Body of pancreas (tissue), 4 donors: ENCODE results near the gene EIF2B5. TPM values are rescaled to one million over a fixed set of nuclear protein-coding genes. Genes with fewer than 3 reads are reported as not detected.

ENCODE experiments used
- ATAC-seq: fragments of 150-250 bp; one replicate; pipeline ENCODE4 v1.9.1; 2016
- DNase-seq, 4 donors: peaks; one replicate each; pipeline ENCODE4 v3.0.0-alpha.2; 2019
- H3K27ac ChIP-seq, 4 donors: fragments of 200-600 bp; sonication (generic); 1 replicate in 3 of 4; 2 replicates in 1 of 4; pipeline versions ENCODE4 v1.5.1 to v1.6.1; 2016 to 2019; ENCODE audit warnings: mild to moderate bottlenecking in 1 of 4, mixed read lengths in 1 of 4, moderate library complexity in 1 of 4
- H3K27me3 ChIP-seq, 2 donors: fragments of 200-600 bp; sonication (generic); one replicate each; pipeline ENCODE4 v1.6.0; 2016; ENCODE audit warnings: mild to moderate bottlenecking in 1 of 2
- H3K36me3 ChIP-seq, 2 donors: fragments of 200-600 bp; sonication (generic); replicated peaks in 1 of 2; 2 replicates each; pipeline ENCODE4 v1.5.1; 2016; ENCODE audit warnings: low read depth in 2 of 2; ENCODE audit not compliant: insufficient read depth in 1 of 2
- H3K4me1 ChIP-seq: fragments of 200-600 bp; sonication (generic); one replicate; pipeline ENCODE4 v1.6.0; 2016
- H3K4me3 ChIP-seq, 2 donors: fragments of 200-600 bp; sonication (generic); 1 replicate in 1 of 2; 2 replicates in 1 of 2; pipeline ENCODE4 v1.5.1; 2016 to 2019
- H3K9me3 ChIP-seq, 3 donors: fragments of 200-600 bp; sonication (generic); 1 replicate in 2 of 3; 2 replicates in 1 of 3; pipeline ENCODE4 v1.5.1; 2016
- POLR2A ChIP-seq, 3 donors: fragments of 450-650 bp; IDR thresholded peaks; one replicate each; pipeline ENCODE4 v1.6.1; 2016; ENCODE audit warnings: antibody characterized with exemption in 3 of 3, mild to moderate bottlenecking in 2 of 3
- WGBS, 2 donors: methylation state at CpG; one replicate each; pipeline ENCODE4 v1.1.5; 2017; 5-methylcytosine and 5-hydroxymethylcytosine counted together
- intact Hi-C: fragments of 100-400 bp; cut with DNase I; formaldehyde crosslinking; loops from one replicate; pipeline ENCODE4 v1.15.1; 2023
- small RNA-seq: library from RNA; depleted of rRNA; stranded (forward); fragments of <200 nt; gene quantifications from one replicate; pipeline ENCODE3, GENCODE V24; 2016
- total RNA-seq, 2 donors: library from RNA; depleted of rRNA; stranded (reverse); fragments of >200 nt; gene quantifications; one replicate each; pipeline ENCODE4 v1.1.0, GENCODE V29; 2016
- TF ChIP-seq, protein P1 (sequence below), 7 experiments: fragments of 450-650 bp in 4 of 7; fragments of 200-600 bp in 3 of 7; sonication (generic) in 3 of 7; IDR thresholded peaks; one replicate each; pipeline ENCODE4 v1.5.1; 2016 to 2019; ENCODE audit warnings: antibody characterized with exemption in 7 of 7

Gene EIF2B5
- total RNA-seq, 2 donors from 2014 or later = 9.9 to 21.8 TPM

- DNase-seq = no peak
- intact Hi-C loops = no loop called here
Observed at GRCh38 chr3:184188080-184188479, 52.9 kb downstream of the EIF2B5 start.

DNA sequence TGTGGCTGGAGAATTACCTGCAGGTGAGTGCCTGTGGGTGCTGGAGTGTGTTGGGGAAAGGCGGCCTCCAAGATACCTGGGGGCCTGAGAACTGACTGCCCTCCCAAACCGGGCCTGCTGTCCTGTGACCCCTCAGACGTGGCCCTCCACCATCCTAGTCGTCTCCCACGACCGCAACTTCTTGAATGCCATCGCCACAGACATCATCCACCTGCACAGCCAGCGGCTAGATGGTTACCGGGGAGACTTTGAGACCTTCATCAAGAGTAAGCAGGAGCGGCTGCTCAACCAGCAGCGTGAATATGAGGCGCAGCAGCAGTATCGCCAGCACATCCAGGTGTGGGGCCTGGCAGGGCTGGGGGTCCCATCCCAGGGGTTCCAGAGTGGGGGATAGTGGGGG is 54.3 kb downstream of the EIF2B5 start:
- no peak for ATAC-seq
- intact Hi-C loops = no loop called here
- no peak overlapping the region for H3K27ac ChIP-seq
- no peak for DNase-seq
- no peaks in the 10 kb centered on the region for H3K27me3 ChIP-seq
- H3K36me3 ChIP-seq = peaks cover 24 to 41% of the 10 kb centered on the region in 2 donors
- TF ChIP-seq, protein P1, sequence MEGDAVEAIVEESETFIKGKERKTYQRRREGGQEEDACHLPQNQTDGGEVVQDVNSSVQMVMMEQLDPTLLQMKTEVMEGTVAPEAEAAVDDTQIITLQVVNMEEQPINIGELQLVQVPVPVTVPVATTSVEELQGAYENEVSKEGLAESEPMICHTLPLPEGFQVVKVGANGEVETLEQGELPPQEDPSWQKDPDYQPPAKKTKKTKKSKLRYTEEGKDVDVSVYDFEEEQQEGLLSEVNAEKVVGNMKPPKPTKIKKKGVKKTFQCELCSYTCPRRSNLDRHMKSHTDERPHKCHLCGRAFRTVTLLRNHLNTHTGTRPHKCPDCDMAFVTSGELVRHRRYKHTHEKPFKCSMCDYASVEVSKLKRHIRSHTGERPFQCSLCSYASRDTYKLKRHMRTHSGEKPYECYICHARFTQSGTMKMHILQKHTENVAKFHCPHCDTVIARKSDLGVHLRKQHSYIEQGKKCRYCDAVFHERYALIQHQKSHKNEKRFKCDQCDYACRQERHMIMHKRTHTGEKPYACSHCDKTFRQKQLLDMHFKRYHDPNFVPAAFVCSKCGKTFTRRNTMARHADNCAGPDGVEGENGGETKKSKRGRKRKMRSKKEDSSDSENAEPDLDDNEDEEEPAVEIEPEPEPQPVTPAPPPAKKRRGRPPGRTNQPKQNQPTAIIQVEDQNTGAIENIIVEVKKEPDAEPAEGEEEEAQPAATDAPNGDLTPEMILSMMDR (IDR thresholded peaks at IDR 0.05) = no peak
- TF ChIP-seq POLR2A (IDR thresholded peaks at IDR 0.05) = no peak
- 87 to 89% methylated on average over 12 to 13 of the region's 13 CpGs for WGBS, 2 donors
- peaks cover 21% of the 10 kb centered on the region for H3K4me1 ChIP-seq
- H3K4me3 ChIP-seq = no peak overlapping the region
- H3K9me3 ChIP-seq = no peaks in the 10 kb centered on the region

More at GRCh38 chr3:184188080-184188479, 52.9 kb downstream of the EIF2B5 start:
- Histone ChIP-seq H3K27ac (no peak overlapping the region), H3K36me3 (peaks cover 20 to 34% of the 10 kb centered on the region in 2 donors), H3K4me3 (no peak overlapping the region), H3K4me1 (peaks cover 21% of the 10 kb centered on the region), H3K27me3 (no peaks in the 10 kb centered on the region), H3K9me3 (no peaks in the 10 kb centered on the region)
- no peak for ATAC-seq
- WGBS, 2 donors = 84 to 88% methylated on average over 17 of the region's 17 CpGs
- TF ChIP-seq POLR2A (IDR thresholded peaks at IDR 0.05) = no peak
- TF ChIP-seq, protein P1 (IDR thresholded peaks at IDR 0.05) = no peak

- no peaks in the 10 kb centered on the region for H3K27me3 ChIP-seq
- H3K9me3 ChIP-seq = no peaks in the 10 kb centered on the region
- H3K27ac ChIP-seq = no peak overlapping the region
- peaks cover 7% of the 10 kb centered on the region for H3K4me1 ChIP-seq
- H3K36me3 ChIP-seq = peaks cover 24 to 44% of the 10 kb centered on the region in 2 donors
- no peak overlapping the region for H3K4me3 ChIP-seq
- TF ChIP-seq POLR2A (IDR thresholded peaks at IDR 0.05) = no peak
- TF ChIP-seq, protein P1 (IDR thresholded peaks at IDR 0.05) = no peak
- 90 to 93% methylated on average over 10 of the region's 10 CpGs for WGBS, 2 donors
- no peak for DNase-seq
- ATAC-seq = no peak
- intact Hi-C loops = no loop called here
Observed at GRCh38 chr3:184192889-184193288, 57.7 kb downstream of the EIF2B5 start.

- Histone ChIP-seq H3K27me3 (no peaks in the 10 kb centered on the region), H3K4me3 (no peak overlapping the region), H3K4me1 (peaks cover 6% of the 10 kb centered on the region), H3K27ac (no peak overlapping the region), H3K36me3 (peaks cover 24 to 40% of the 10 kb centered on the region in 2 donors), H3K9me3 (no peaks in the 10 kb centered on the region)
- 87 to 89% methylated on average over 8 to 9 of the region's 9 CpGs for WGBS, 2 donors
- DNase-seq (no peak), ATAC-seq (no peak)
- TF ChIP-seq, protein P1 (IDR thresholded peaks at IDR 0.05) = no peak
- TF ChIP-seq POLR2A (IDR thresholded peaks at IDR 0.05) = no peak
- intact Hi-C loops = no loop called here
Observed at GRCh38 chr3:184193991-184194539, 58.9 kb downstream of the EIF2B5 start.

Small RNA genes within 50 kb of the gene (small RNA-seq; reads per million reads assigned to genes)
- not detected for gene RF00019

Other genes starting within 250 kb of the EIF2B5 start
- 10 to 100 TPM; 17.1 to 20.1 TPM for gene ABCC5, start 117.5 kb upstream of the EIF2B5 start, total RNA-seq
- not detected for gene HTR3D, start 103.6 kb upstream of the EIF2B5 start, total RNA-seq
- not detected for gene HTR3C, start 82.3 kb upstream of the EIF2B5 start, total RNA-seq
- gene HTR3E, start 38.3 kb upstream of the EIF2B5 start, total RNA-seq = not detected
- gene DVL3, start 20.0 kb downstream of the EIF2B5 start, total RNA-seq = 10 to 100 TPM; 40.0 to 53.4 TPM
- 10 to 100 TPM; 53.4 to 70.9 TPM for gene AP2M1, start 39.5 kb downstream of the EIF2B5 start, total RNA-seq
- gene ABCF3, start 50.8 kb downstream of the EIF2B5 start, total RNA-seq = 10 to 100 TPM; 41.8 to 46.1 TPM
- 10 to 100 TPM in 1 of 2 donors, 1 to 10 TPM in 1; 6.0 to 15.8 TPM for gene VWA5B2, start 94.2 kb downstream of the EIF2B5 start, total RNA-seq
- gene ALG3, start 113.6 kb downstream of the EIF2B5 start, total RNA-seq = 10 to 100 TPM; 32.4 to 67.6 TPM
- 1 to 10 TPM; 3.0 to 3.4 TPM for gene EEF1AKMT4, start 114.3 kb downstream of the EIF2B5 start, total RNA-seq
- gene CAMK2N2, start 126.2 kb downstream of the EIF2B5 start, total RNA-seq = 1 to 10 TPM; 1.6 to 1.8 TPM
- gene ECE2, start 140.7 kb downstream of the EIF2B5 start, total RNA-seq = 10 to 100 TPM; 11.7 to 18.8 TPM
- gene PSMD2, start 163.9 kb downstream of the EIF2B5 start, total RNA-seq = 10 to 100 TPM; 75.0 to 83.7 TPM
- gene EIF4G1, start 179.2 kb downstream of the EIF2B5 start, total RNA-seq = 100 to 1,000 TPM; 146 to 213 TPM
- 10 to 100 TPM; 11.5 to 13.5 TPM for gene FAM131A, start 202.2 kb downstream of the EIF2B5 start, total RNA-seq
- gene CLCN2, start 226.2 kb downstream of the EIF2B5 start, total RNA-seq = 10 to 100 TPM in 1 of 2 donors, 1 to 10 TPM in 1; 7.5 to 12.2 TPM
- gene POLR2H, start 226.4 kb downstream of the EIF2B5 start, total RNA-seq = 100 to 1,000 TPM in 1 of 2 donors, 10 to 100 TPM in 1; 32.4 to 137 TPM
- not detected for gene THPO, start 242.8 kb downstream of the EIF2B5 start, total RNA-seq
- 10 to 100 TPM; 47.2 to 50.4 TPM for gene CHRD, start 244.7 kb downstream of the EIF2B5 start, total RNA-seq